AG04450 (cell line): ENCODE measurements around the gene MAG. TPM values are rescaled to one million over a fixed set of nuclear protein-coding genes. Genes with fewer than 3 reads are reported as not detected.
"Not testable (repeated sequence)": the region's sequence is repeated elsewhere in the genome, so short reads cannot be mapped to it uniquely, and the experiment has no call there.

Experiments used
- CTCF ChIA-PET: fragments of 300-600, 350-600 bp; formaldehyde crosslinking; extraction: SDS; loops from one replicate; lab custom pipeline; 2022; ENCODE audit warnings: antibody characterized with exemption, inconsistent platforms; lab: Charles Lee
- POLR2A ChIA-PET: fragments of 350-600 bp; formaldehyde crosslinking; extraction: SDS; loops from one replicate; lab custom pipeline; 2021; ENCODE audit warnings: antibody characterized with exemption, inconsistent platforms; lab: Yijun Ruan, JAX
- DNase-seq: peaks from one replicate; pipeline ENCODE4 v3.0.0-alpha.2; 2011; ENCODE audit warnings: low read depth, low spot score
- H3K27ac ChIP-seq: one replicate; pipeline ENCODE4 v1.5.1; 2012; ENCODE audit warnings: low read depth, low read length, control low read depth
- H3K27me3 ChIP-seq: one replicate; pipeline ENCODE4 v1.6.0; 2012; ENCODE audit warnings: low read length; ENCODE audit not compliant: control insufficient read depth, insufficient read depth
- H3K4me3 ChIP-seq: 2 replicates; pipeline ENCODE4 v1.5.1; 2011; ENCODE audit warnings: mild to moderate bottlenecking, low read depth, low read length, control low read depth
- H3K9me3 ChIP-seq: 2 replicates; pipeline ENCODE4 v1.5.1; 2012; ENCODE audit warnings: low read length; ENCODE audit not compliant: control insufficient read depth, insufficient read depth
- polyA plus RNA-seq: library from polyadenylated mRNA; depleted of rRNA; stranded (reverse); fragments of >200 nt; gene quantifications from 2 replicates; pipeline ENCODE4 v1.2.3, GENCODE V29; 2011
- TF ChIP-seq, protein P1 (sequence below): IDR thresholded peaks from 2 replicates; pipeline ENCODE4 v1.5.1; 2011; ENCODE audit warnings: low read depth, low read length, control low read depth, inconsistent platforms

The MAG gene
- polyA plus RNA-seq, 1 experiment, result not detected

DNA sequence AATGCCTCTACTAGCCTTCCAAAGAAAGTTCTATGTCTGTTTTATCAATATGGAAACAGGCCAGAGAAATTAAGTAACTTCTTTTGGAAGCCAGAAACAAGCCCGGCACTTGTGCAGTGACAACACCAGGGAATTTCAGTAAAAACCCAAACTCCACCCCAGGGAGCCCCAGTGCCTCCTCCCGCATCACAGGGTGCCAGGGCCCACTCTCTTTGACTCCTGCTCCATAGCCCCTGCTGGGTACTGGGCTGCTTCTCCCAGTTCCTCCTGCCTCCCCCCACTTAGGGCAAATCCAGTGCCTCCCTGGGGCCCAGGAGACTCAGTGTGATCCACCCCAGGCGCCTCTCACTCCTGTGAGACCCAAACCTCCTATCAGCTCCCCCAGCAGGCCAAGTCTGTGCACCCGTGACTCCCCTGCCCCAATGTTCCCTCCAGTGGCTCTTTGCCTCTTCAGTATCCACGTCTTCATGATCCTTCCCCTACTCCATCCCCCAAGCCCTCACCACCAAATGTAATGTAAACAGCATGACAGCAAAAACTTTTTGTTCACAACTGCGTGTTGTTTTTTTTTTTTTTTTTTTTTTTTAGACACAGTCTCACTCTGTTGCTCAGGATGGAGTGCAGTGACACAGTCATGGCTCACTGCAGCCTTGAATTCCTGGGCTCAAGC lies 64.0 kb downstream of the MAG start:
- no peak for DNase-seq
- TF ChIP-seq, protein P1, sequence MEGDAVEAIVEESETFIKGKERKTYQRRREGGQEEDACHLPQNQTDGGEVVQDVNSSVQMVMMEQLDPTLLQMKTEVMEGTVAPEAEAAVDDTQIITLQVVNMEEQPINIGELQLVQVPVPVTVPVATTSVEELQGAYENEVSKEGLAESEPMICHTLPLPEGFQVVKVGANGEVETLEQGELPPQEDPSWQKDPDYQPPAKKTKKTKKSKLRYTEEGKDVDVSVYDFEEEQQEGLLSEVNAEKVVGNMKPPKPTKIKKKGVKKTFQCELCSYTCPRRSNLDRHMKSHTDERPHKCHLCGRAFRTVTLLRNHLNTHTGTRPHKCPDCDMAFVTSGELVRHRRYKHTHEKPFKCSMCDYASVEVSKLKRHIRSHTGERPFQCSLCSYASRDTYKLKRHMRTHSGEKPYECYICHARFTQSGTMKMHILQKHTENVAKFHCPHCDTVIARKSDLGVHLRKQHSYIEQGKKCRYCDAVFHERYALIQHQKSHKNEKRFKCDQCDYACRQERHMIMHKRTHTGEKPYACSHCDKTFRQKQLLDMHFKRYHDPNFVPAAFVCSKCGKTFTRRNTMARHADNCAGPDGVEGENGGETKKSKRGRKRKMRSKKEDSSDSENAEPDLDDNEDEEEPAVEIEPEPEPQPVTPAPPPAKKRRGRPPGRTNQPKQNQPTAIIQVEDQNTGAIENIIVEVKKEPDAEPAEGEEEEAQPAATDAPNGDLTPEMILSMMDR, result no peak
- Histone ChIP-seq H3K27ac (no peak overlapping the region), H3K9me3 (no peaks in the 10 kb centered on the region), H3K4me3 (no peak overlapping the region), H3K27me3 (peaks cover 6% of the 10 kb centered on the region)
- POLR2A ChIA-PET, result no interaction called here
- CTCF ChIA-PET, result interaction anchor here (1.6 kb wide), 1 partner anchor 139 kb away, joined by 6 read pairs; no protein-coding TSS in a partner anchor

DNA sequence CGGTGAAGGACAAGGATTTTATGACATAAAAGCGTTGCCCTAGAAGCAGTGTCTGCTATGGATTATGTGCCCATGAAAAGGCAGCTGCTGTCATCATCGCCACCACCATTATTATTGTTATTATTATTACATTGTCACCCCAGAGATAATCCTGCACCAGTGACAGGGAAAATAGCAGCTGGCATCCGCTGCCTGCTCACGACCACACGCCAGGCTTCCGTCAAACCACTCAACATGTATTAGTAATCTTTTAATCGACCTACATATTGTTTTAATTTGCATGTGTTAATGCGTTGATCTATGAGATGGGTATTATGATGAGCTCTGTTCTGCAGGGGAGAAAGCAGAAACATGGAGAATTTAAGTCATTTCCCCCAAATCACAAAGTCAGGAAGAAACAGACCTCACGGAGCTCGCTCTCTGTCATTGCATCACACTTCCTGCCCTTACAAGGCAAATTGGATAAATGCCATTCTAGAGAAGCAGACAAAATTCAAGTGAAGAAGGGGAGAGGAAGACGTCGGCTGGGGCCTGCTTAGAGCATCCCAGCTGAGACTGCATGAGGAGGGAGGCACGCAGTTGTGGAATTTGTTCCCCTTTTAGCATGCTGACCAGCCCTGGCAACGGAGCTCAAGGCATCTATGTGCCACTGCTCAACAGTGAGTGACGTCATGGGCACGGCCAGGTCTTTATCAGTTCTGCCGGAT lies 66.1 kb downstream of the MAG start, which contains the start of gene FFAR3:
FFAR3 (plus strand) TSS at position 594 of the 707 bp plus-strand sequence. CDS start 431 bp downstream, outside the sequence.
- ChIA-PET POLR2A (no interaction called here), CTCF (no interaction called here)
- no peak for DNase-seq
- Histone ChIP-seq H3K27me3 (peaks cover 6% of the 10 kb centered on the region), H3K9me3 (no peaks in the 10 kb centered on the region), H3K27ac (no peak within 1 kb of the TSS), H3K4me3 (no peak within 1 kb of the TSS)
- TF ChIP-seq, protein P1, result no peak

DNA sequence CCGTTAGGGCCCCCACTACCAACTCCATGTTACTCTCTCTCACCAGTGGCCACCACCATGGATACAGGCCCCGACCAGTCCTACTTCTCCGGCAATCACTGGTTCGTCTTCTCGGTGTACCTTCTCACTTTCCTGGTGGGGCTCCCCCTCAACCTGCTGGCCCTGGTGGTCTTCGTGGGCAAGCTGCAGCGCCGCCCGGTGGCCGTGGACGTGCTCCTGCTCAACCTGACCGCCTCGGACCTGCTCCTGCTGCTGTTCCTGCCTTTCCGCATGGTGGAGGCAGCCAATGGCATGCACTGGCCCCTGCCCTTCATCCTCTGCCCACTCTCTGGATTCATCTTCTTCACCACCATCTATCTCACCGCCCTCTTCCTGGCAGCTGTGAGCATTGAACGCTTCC lies 66.9 kb downstream of the MAG start:
- H3K9me3 ChIP-seq, H3K4me3 ChIP-seq, POLR2A ChIA-PET, CTCF ChIA-PET, H3K27ac ChIP-seq, DNase-seq, H3K27me3 ChIP-seq: not testable (repeated sequence)

DNA sequence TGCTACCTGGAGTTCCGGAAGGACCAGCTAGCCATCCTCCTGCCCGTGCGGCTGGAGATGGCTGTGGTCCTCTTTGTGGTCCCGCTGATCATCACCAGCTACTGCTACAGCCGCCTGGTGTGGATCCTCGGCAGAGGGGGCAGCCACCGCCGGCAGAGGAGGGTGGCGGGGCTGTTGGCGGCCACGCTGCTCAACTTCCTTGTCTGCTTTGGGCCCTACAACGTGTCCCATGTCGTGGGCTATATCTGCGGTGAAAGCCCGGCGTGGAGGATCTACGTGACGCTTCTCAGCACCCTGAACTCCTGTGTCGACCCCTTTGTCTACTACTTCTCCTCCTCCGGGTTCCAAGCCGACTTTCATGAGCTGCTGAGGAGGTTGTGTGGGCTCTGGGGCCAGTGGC lies 67.4 kb downstream of the MAG start:
- H3K4me3 ChIP-seq, POLR2A ChIA-PET, DNase-seq, H3K9me3 ChIP-seq, CTCF ChIA-PET, H3K27ac ChIP-seq, H3K27me3 ChIP-seq: not testable (repeated sequence)

DNA sequence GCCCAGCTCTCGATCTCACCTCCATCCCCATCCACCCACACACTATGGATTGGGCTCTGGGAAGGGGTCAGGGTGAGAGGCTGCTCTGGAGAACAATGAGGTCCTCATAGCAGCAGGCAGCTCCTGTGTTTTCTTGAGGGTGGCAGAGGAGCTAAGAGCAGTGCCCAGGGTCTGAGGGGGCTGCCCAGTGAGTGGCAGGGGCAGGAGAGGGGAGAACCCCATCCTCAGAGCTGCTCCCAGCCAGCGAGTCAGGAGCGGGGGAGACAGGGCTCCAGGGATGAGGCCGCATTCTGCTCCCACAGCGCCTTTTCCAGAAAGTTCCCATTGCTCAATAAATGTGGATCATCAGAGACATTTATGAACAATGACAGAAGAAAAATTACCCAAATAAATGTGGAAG lies 68.1 kb downstream of the MAG start:
- H3K27ac ChIP-seq, DNase-seq, H3K27me3 ChIP-seq, H3K9me3 ChIP-seq, CTCF ChIA-PET, POLR2A ChIA-PET, H3K4me3 ChIP-seq: not testable (repeated sequence)

DNA sequence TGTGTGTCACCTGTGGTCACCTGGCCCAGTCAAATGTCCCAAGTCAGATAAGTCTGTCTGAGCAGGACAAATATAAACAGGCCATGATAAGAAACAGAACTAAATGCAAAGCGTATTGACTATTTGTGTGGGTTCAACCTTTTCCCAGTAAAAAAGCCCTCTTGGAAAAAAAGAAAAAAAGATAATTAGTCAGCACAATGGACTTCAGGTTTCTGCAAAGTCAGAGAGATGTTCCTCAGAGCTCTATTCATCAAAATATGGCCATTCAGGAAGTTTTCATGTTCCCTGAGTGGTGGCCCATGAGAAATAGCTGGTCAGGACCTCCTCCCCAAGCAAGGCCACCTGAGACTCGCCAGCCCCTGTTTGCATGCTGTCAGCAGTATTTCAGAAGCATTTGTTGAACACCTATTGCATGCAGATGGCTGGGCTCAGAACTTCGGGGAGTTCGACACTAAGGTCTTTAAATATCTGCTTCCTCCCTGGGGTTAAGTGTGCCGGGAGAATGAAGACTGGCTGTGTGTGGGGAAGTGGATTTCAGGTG lies 69.0 kb downstream of the MAG start:
- Histone ChIP-seq H3K27me3 (no peaks in the 10 kb centered on the region), H3K4me3 (no peak overlapping the region), H3K9me3 (no peaks in the 10 kb centered on the region), H3K27ac (no peak overlapping the region)
- POLR2A ChIA-PET, result no interaction called here
- DNase-seq, result no peak
- CTCF ChIA-PET, result interaction anchor here (0.5 kb wide), 1 partner anchor 265 kb away, joined by 3 read pairs; no protein-coding TSS in a partner anchor
- TF ChIP-seq, protein P1, result no peak
